PC-3 (cell line): ENCODE data around the gene C1S.

Source experiments
- EZH2 ChIP-seq: fragments of 300-600 bp; sonication (generic); IDR thresholded peaks from one replicate; pipeline ENCODE4 v1.6.1; 2017; ENCODE audit warnings: antibody characterized with exemption, mild to moderate bottlenecking, low read length; ENCODE audit not compliant: unreplicated experiment
- EZH2phosphoT487 ChIP-seq: fragments of 300-600 bp; sonication (generic); IDR thresholded peaks from 2 replicates; pipeline ENCODE4 v1.6.1; 2018; ENCODE audit warnings: mild to moderate bottlenecking, antibody characterized with exemption, low read length, borderline replicate concordance
- TF ChIP-seq, protein P1 (sequence below): fragments of 300-600 bp; sonication (generic); conservative IDR thresholded peaks from 2 replicates; pipeline ENCODE4 v1.5.1; 2017; ENCODE audit warnings: antibody characterized with exemption, low read depth, mild to moderate bottlenecking, low read length

DNA sequence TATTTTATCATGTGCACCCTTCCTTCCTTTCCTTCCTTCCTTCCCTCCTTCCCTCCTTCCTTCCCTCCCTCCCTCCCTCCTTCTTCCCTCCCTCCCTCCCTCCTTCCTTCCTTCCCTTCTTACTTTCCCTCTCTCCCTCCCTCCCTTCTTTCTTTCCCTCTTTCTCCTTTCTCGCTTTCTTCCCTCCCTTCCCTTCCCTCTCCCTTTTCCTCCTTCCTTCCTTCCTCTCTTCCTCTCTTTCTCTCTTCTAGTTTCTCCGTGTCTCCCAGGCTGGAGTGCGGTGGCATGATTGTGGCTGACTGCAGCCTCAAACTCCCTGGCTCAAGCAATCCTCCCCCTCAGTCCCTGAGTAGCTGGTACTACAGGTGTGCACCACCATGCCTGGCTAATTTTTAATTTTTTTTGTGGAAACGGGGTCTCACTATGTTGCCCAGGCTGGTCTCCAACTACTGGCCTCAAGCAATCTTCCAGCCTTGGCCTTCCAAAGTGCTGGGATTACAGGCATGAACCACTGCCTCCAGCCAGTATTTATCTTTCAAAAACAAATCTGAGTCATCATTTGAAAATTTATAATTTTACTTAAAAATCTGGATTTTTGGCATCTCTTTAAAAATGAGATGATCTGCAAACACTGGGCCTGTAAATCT lies 40.7 kb downstream of the C1S start:
- TF ChIP-seq, protein P1, sequence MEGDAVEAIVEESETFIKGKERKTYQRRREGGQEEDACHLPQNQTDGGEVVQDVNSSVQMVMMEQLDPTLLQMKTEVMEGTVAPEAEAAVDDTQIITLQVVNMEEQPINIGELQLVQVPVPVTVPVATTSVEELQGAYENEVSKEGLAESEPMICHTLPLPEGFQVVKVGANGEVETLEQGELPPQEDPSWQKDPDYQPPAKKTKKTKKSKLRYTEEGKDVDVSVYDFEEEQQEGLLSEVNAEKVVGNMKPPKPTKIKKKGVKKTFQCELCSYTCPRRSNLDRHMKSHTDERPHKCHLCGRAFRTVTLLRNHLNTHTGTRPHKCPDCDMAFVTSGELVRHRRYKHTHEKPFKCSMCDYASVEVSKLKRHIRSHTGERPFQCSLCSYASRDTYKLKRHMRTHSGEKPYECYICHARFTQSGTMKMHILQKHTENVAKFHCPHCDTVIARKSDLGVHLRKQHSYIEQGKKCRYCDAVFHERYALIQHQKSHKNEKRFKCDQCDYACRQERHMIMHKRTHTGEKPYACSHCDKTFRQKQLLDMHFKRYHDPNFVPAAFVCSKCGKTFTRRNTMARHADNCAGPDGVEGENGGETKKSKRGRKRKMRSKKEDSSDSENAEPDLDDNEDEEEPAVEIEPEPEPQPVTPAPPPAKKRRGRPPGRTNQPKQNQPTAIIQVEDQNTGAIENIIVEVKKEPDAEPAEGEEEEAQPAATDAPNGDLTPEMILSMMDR = no peak
- TF ChIP-seq EZH2phosphoT487 (no peak), EZH2 (no peak)
